ENCODE measurements around the gene SRCIN1.
A peak's percentile ranks its signal among the peaks of the same experiment; 100 is the strongest.

Gene SRCIN1

GRCh38 chr17:38598536-38598935 is 7.2 kb downstream of the SRCIN1 start:
- DNase-seq (ENCODE audit: low spot score) = peak; percentile 95

DNA sequence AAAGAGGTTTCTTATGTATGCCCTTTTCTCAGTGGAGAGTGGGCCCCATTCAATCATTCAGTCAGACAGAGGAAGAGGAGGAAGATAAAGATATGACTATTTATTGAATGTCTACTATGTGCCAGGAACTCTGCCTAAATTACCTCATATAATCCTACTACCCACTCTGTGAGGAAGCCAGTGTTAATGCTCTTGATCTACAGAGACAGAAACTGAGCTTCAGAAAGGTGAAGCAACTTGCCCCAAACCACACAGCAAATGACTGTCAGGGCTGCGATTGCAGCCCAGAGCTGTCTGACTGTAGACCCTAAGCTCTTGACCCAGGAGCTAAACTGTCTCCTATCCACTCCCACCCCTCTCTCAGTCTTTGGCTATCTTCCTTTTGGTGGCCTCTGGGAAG is 8.4 kb downstream of the SRCIN1 start:
- DNase-seq (ENCODE audit: low spot score) = no peak

GRCh38 chr17:38596651-38597050 is 9.1 kb downstream of the SRCIN1 start:
- DNase-seq (ENCODE audit: low spot score) = no peak

DNA sequence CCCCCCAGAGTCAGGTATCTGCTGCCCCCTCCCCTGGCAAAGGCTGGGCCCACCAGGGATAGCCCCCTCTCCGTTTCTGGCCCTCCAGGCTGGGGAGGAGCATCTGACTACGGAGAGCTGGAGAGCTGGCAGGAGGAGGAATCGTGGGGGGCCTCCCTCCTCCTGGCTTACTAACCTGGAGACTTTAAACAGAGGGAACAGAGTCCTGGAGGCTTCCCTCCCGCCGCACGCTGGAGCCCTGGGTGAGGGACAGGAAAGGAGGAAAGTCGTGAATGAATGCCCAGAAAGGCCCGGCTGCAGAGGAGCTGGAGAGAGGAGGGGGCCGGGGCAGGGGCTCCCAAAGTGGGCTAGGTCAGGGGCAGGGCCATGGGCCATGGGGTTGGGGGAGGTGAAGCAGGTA is 9.9 kb downstream of the SRCIN1 start:
- DNase-seq (ENCODE audit: low spot score) = no peak

DNA sequence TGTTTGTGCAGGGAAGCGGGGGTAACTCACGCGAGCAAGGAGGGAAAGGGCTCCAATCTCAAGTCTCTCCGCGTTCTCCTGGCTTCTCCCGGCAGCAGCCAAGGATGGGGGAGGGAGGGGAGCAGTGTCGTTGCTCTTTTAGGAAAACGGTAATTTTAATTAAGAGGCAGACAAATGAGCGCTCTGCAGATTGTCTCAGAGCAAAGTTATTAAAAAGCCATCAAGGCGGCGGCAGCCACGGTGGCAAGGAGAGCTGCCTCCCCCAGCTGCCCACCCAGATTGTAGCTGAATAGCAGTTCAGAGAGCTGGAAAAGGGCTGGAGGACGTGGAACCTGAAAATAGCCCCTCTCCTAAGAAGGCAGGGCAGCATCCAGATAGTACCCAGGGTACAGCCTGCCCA is 11.6 kb downstream of the SRCIN1 start:
- no peak for DNase-seq (ENCODE audit: low spot score)

GRCh38 chr17:38592487-38592886 is 13.3 kb downstream of the SRCIN1 start:
- DNase-seq (ENCODE audit: low spot score) = no peak

DNA sequence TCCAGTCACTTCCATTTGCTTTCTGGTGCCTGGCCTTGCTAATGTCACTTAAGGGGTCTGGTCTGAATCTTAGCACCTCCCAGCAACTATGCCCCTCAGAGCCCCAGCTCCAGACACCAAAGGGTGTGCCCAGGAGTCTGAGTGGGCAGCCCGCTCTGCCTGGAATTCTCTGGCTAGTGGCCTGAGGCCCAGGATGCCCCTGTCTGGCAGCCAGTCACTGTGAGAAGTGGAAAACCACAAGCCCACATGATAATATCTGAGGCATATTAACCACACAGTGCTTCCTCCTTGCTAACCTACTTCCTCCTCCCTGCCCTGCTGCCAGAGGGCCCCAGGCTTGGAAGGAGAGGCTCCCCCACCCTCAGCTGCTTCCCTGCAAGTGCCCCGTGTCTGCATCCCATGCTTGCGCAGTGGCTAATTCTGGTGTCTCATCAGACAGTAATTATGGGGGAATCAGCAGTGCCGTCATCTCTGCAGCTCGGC is 14.0 kb downstream of the SRCIN1 start:
- no peak for DNase-seq (ENCODE audit: low spot score)

DNA sequence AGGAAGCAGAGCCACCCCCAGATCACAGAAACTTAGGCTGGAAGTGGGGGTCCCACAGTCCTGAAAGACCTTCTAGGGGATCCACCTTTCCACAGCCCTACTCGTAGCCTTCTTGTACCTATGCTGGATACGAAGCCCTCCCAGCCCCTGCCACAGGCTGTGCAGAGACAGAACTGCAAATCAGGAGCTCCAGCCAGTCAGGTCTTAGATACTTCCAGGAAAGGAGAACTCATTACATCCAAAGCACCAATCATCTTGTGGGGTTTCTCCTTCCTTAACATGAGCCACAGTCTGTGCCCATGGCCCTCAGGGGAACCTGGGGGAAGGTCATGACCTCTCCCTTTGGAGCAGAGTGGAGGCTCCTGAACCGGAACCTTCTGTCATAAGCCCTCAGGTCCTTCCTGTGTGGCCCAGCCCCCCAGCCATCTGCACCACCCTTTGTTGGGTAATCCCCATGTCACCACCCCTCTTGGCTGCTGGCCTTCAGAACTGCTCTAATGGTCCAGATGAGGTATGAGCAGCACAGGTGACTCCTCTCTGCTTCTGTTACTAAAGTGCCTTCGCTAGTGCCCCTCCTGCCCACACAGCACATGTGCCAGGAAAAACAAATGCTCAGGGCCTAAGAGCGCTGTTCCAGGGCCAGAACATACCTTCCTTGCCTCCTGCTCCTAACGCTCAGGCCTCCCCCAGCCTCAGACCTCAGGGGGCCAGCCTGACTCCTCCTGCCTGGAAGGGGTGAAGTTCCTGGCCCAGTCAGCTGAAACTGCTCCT is 14.6 kb downstream of the SRCIN1 start:
- peak; percentile 85 for DNase-seq (ENCODE audit: low spot score)

- peak; percentile 75 for DNase-seq (ENCODE audit: low spot score)
These were observed 16.2 kb downstream of the SRCIN1 start for GRCh38 chr17:38589462-38590114.

DNA sequence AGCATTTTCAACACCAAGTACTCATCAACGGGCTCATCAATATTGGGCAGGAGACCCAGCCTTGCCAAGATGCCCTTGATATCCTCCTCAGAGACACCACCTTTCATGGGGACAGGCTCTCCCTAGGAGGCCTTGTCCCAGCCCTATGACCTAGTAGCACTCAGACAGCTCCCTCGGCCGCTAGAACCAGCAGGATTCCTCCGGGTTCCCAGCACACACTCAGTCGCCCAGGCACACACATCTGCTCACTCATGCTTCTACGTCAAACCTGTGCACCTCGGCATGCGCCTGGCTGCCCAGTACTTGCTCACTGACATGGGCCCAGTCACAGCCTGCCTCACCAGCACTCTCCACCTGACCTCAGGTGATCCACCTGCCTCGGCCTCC is 17.0 kb downstream of the SRCIN1 start:
- DNase-seq (ENCODE audit: low spot score) = no peak

GRCh38 chr17:38587947-38588787 is 17.6 kb downstream of the SRCIN1 start:
- DNase-seq (ENCODE audit: low spot score) = peak; percentile 71

GRCh38 chr17:38587203-38587602 is 18.5 kb downstream of the SRCIN1 start:
- DNase-seq (ENCODE audit: low spot score) = no peak

DNA sequence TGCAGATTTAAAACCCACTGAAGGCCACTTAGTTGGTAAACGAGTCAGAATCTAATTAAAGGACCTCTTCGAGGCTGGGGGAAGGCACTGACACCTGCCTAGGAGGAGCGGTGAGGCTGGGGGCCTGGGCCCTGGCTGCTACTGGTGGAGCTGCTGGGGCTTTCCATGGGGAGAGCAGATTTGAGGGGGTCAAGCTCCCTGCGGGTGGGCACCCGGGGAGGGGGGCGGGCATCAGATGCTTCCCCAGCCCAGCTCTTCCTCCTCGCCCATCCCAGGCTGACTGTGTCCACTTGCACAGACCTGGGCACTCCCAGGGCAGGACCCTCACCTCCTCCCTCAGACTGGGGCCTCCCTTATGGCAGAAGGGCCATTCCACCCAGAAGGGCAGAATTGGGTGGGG is 19.0 kb downstream of the SRCIN1 start:
- DNase-seq (ENCODE audit: low spot score) = no peak

GRCh38 chr17:38585918-38586529 is 19.7 kb downstream of the SRCIN1 start:
- DNase-seq (ENCODE audit: low spot score) = no peak

DNA sequence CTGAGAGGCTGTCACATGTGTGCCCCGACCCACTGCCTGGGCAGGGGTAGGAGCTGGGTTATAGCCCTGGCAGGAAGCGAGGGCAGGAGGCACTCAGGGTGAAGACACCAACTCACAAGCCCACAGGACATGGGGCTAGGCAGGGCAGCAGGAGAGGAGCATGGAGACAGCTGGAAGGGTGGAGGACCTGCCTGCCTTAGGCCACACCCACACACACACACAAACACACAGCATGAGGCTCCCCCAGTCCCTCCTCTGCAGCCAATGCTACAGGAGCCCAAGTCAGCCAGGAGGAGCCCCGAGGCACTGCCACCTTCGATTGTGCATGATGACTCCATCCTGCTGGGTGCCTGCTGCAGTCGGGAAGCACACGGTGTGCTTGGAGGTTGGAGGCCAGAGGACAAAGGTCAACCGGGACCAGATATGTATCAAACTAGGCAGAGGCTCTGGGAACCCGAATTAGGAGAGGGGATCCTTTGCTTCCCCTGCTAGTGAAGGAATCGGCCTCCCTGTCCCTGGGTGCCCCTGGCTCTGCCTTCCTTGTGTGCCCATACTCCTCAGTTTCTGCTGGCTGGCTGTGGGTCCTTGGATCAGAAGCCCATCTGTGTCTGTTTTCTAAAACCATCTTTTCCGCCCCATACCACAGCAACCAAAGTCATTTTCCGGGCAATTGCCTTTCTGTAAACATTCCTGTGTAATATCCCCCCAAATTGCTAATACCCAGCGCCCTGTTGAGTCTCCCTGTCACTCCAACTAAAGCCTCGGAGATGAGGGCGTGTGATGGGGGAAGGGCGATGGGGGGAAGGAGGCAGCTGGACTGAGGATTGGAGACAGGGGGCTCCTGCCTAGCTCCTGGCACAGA is 20.5 kb downstream of the SRCIN1 start:
- no peak for DNase-seq (ENCODE audit: low spot score)

DNA sequence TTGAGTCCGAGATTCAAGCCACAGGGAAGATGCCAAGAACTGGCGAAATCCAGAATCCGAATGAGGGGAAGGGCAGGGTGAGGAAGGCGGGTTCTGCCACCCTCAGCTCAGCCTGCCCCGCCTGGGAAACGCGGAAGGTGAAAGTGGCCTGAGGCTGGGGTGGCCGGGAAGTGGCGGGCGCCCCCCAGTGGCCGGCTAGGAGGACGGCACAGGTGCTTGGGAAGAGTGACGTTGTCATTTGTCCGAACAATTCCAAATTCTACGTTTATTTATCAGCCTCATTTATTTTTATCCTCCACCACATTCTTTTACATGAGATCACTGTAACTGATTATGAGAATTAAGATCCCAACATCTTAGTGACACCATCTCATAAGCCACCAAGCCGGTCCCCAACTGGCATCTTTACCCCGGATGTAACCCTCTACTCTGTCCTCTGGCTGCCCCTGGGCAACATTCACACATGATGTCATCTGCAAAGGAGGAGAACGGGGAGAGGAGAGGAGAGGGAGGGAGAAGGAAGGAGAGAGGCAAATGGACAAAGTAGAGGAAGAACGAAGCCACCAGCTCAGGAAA is 21.3 kb downstream of the SRCIN1 start:
- DNase-seq (ENCODE audit: low spot score) = peak; percentile 93

DNA sequence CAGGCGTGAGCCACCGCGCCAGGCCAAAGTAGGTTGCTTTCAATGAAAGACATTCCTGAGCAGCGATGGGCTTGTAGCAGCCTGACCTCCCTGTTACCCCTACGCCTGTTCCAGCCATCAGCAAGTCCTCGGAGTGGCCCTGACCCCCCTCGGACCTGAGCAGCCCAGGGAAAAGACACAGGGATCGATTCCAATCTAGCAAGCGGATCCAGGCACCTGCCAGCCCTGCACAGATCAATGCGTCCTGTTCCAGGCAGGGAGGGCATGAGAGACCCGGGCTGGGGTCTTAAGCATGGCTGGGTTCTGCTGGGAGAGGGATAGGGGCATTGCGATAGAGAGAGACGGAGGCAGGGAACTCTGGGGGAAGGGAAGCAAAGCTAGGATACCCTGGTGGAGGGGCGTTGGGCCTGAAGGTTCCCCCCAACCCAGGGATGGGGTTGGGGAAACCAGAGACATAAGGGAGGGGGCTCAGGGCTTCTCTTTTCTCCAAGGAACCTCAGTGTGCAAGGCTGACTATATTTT is 21.9 kb downstream of the SRCIN1 start:
- no peak for DNase-seq (ENCODE audit: low spot score)

GRCh38 chr17:38583176-38583575 is 22.6 kb downstream of the SRCIN1 start:
- DNase-seq (ENCODE audit: low spot score) = no peak

DNA sequence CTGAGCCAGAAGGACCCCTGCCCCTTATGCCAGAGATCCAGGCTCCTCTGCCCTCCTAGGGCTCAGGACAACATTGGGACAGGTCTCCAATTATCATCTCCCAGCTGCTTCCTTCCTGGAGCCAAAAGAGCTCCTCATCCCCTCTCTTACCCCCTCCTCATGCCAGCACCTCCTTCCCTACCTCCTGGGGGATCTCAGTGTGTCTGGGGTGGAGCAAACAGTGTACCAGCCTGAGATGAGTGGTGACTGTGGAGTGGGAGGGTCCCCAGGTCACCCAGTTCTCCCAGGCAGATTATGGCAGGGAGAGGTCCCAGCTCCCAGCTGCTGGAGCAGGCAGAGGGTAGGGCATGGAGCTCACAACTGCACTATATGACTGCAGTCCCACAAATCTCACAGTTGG is 23.7 kb downstream of the SRCIN1 start:
- no peak for DNase-seq (ENCODE audit: low spot score)

- DNase-seq (ENCODE audit: low spot score) = peak; percentile 74
These were observed 25.8 kb downstream of the SRCIN1 start for GRCh38 chr17:38579934-38580333.

DNA sequence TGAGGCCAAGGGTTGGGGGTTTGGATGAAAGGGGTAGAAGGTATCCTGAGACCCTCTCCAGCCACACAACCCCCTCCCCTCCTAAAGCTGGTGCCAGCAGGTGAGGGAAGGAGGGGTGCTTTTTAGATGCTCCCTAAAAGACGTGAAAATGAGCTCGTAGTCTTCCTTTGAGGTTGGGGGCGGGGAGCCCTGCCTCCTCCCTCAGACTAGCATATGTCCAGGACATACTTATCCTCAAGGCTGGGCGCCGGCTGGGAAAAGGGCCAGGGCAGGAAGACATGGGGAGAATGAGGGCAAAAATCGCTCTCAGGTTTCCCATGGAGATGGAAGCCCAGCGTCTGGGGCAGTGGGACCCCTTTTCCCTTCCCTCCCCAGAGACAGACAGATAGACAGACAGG is 26.7 kb downstream of the SRCIN1 start:
- DNase-seq (ENCODE audit: low spot score) = no peak

Measured in D341Med (cell line).